ENCODE data around the gene HSPB6. TPM values are rescaled to one million over a fixed set of nuclear protein-coding genes. Genes with fewer than 3 reads are reported as not detected.

HSPB6 gene, protein sequence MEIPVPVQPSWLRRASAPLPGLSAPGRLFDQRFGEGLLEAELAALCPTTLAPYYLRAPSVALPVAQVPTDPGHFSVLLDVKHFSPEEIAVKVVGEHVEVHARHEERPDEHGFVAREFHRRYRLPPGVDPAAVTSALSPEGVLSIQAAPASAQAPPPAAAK
- 100 to 1,000 TPM in 3 of 4 donors, 10 to 100 TPM in 1; 59.4 to 275 (median 154) TPM for total RNA-seq
- polyA plus RNA-seq: 10 to 100 TPM in 2 of 3 donors, 1 to 10 TPM in 1; 4.4 to 36.6 (median 35.9) TPM

DNA sequence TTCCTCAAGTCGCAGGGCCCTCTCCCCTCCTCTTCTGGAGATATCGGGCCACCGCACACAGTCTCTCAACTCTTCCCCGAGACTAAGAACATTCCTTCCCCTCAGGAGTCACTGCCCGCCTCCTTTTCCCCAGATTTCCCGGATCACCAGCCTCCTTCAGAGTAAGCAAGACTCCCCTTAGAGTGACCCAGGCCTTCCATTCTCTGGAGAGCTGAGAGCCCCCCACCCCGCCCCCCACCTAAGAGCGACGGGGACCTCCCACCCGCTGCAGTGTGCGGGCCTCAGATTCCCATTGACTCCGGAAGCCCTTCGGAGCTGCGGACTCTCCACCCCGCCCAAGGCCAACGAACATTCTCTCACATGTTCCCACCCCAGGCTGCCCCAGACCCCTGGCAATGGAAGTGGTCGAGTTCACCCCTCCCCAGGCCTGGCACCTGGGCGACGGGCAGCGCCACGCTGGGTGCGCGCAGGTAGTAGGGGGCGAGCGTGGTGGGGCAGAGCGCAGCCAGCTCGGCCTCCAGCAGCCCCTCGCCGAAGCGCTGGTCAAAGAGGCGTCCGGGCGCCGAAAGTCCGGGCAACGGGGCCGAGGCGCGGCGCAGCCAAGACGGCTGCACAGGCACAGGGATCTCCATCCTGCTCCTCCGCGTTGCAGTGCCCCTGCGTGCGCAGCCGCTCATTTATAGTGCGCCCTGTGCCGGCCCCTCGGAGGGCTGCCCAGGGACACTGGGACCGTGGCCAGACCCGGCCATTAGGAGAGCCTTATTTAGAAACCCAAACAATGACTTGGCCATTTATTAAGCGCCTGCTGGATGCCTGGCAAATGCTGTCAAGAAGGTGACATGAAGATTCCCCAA, at the start of gene HSPB6:
Gene HSPB6 (minus strand): TSS at position 653 of the 854 bp plus-strand sequence. CDS start 21 bp downstream, at position 632.
- intact Hi-C loops (cut with DNase I): loop anchor here (1.0 to 10.0 kb wide), 5 partner anchors 39 to 386 kb away; partner anchors contain the start of genes CAPNS1, COX6B1, THAP8 and WDR62
- H3K36me3 ChIP-seq: peaks cover 6 to 38% (median 24%) of the 10 kb centered on the region in 4 donors
- H3K9me3 ChIP-seq: no peaks in the 10 kb centered on the region
- H3K4me3 ChIP-seq: peak within 1 kb of the TSS; percentile 79 to 86 (median 83)
- WGBS, 2 donors: 7 to 8% methylated on average over 52 of the region's 52 CpGs
- peaks cover 0 to 63% (median 49%) of the 10 kb centered on the region in 4 donors for H3K4me1 ChIP-seq
- DNase-seq: peak; percentile 90
- H3K27me3 ChIP-seq: no peaks in the 10 kb centered on the region
- TF ChIP-seq, protein P1, sequence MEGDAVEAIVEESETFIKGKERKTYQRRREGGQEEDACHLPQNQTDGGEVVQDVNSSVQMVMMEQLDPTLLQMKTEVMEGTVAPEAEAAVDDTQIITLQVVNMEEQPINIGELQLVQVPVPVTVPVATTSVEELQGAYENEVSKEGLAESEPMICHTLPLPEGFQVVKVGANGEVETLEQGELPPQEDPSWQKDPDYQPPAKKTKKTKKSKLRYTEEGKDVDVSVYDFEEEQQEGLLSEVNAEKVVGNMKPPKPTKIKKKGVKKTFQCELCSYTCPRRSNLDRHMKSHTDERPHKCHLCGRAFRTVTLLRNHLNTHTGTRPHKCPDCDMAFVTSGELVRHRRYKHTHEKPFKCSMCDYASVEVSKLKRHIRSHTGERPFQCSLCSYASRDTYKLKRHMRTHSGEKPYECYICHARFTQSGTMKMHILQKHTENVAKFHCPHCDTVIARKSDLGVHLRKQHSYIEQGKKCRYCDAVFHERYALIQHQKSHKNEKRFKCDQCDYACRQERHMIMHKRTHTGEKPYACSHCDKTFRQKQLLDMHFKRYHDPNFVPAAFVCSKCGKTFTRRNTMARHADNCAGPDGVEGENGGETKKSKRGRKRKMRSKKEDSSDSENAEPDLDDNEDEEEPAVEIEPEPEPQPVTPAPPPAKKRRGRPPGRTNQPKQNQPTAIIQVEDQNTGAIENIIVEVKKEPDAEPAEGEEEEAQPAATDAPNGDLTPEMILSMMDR (IDR thresholded peaks at IDR 0.05): no peak
- peak; percentile 62 to 91 for TF ChIP-seq POLR2A (IDR thresholded peaks at IDR 0.05)
- TF ChIP-seq EP300 (IDR thresholded peaks at IDR 0.05): no peak
- TF ChIP-seq POLR2AphosphoS5 (IDR thresholded peaks at IDR 0.05): peak; percentile 66 to 97 (median 85)
- H3K27ac ChIP-seq: peak within 1 kb of the TSS; percentile 98 to 99 (median 99)

- Histone ChIP-seq H3K9me3 (no peaks in the 10 kb centered on the region), H3K27ac (no peak overlapping the region), H3K4me1 (no peaks in the 10 kb centered on the region), H3K27me3 (peaks cover 0 to 10% (median 0%) of the 10 kb centered on the region in 3 donors), H3K4me3 (no peak overlapping the region), H3K36me3 (no peaks in the 10 kb centered on the region)
- TF ChIP-seq POLR2A (IDR thresholded peaks at IDR 0.05): no peak
- TF ChIP-seq EP300 (IDR thresholded peaks at IDR 0.05): no peak
- no peak for TF ChIP-seq POLR2AphosphoS5 (IDR thresholded peaks at IDR 0.05)
- TF ChIP-seq, protein P1 (IDR thresholded peaks at IDR 0.05): no peak
- intact Hi-C loops (cut with DNase I): no loop called here
- WGBS, 2 donors: 89 to 90% methylated on average over 18 of the region's 18 CpGs
- DNase-seq: no peak
Observed at GRCh38 chr19:35806597-35806996, 49.8 kb upstream of the HSPB6 start.

GRCh38 chr19:35805526-35806102, 48.8 kb upstream of the HSPB6 start:
- no peak overlapping the region for H3K27ac ChIP-seq
- intact Hi-C loops (cut with DNase I): no loop called here
- 48 to 69% methylated on average over 5 of the region's 5 CpGs for WGBS, 2 donors
- H3K9me3 ChIP-seq: no peaks in the 10 kb centered on the region
- DNase-seq: peak; percentile 52
- H3K4me3 ChIP-seq: no peak overlapping the region
- peaks cover 0 to 6% (median 0%) of the 10 kb centered on the region in 3 donors for H3K27me3 ChIP-seq
- no peaks in the 10 kb centered on the region for H3K4me1 ChIP-seq
- no peaks in the 10 kb centered on the region for H3K36me3 ChIP-seq
- TF ChIP-seq POLR2A (IDR thresholded peaks at IDR 0.05) (no peak), EP300 (IDR thresholded peaks at IDR 0.05) (no peak), POLR2AphosphoS5 (IDR thresholded peaks at IDR 0.05) (no peak)
- TF ChIP-seq, protein P1 (IDR thresholded peaks at IDR 0.05): no peak

GRCh38 chr19:35801828-35802227, 45.0 kb upstream of the HSPB6 start:
- WGBS, 2 donors: 63 to 69% methylated on average over 3 of the region's 3 CpGs
- Histone ChIP-seq H3K9me3 (no peaks in the 10 kb centered on the region), H3K36me3 (no peaks in the 10 kb centered on the region), H3K4me1 (peaks cover 0 to 8% (median 0%) of the 10 kb centered on the region in 4 donors), H3K4me3 (no peak overlapping the region), H3K27ac (no peak overlapping the region), H3K27me3 (peaks cover 0 to 31% (median 17%) of the 10 kb centered on the region in 3 donors)
- intact Hi-C loops (cut with DNase I): no loop called here
- DNase-seq: no peak
- TF ChIP-seq, protein P1 (IDR thresholded peaks at IDR 0.05): no peak
- TF ChIP-seq POLR2A (IDR thresholded peaks at IDR 0.05) (no peak), POLR2AphosphoS5 (IDR thresholded peaks at IDR 0.05) (no peak), EP300 (IDR thresholded peaks at IDR 0.05) (no peak)

All from sigmoid colon (tissue), 7 donors.